ENCODE data around the gene ANKDD1B.

DNA sequence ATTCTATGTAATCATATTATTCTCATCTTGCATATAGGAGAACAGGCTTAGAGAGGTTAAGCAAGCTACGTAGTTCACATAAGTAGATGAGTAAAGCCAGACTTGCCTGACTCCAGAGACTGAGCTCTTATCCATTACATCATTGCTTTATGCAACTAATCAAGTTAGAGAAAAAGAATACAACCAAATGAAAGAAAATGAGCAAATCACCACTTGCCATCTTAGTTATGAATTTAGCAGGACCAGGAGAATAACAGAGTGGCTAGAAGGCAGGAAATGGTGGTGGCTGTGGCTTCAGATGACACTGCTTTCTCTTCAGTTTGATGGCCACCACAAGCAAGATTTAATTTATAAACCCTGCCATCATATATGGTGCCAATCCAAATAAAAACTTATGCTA lies 79.4 kb downstream of the ANKDD1B start:
- TF ChIP-seq, protein P1, sequence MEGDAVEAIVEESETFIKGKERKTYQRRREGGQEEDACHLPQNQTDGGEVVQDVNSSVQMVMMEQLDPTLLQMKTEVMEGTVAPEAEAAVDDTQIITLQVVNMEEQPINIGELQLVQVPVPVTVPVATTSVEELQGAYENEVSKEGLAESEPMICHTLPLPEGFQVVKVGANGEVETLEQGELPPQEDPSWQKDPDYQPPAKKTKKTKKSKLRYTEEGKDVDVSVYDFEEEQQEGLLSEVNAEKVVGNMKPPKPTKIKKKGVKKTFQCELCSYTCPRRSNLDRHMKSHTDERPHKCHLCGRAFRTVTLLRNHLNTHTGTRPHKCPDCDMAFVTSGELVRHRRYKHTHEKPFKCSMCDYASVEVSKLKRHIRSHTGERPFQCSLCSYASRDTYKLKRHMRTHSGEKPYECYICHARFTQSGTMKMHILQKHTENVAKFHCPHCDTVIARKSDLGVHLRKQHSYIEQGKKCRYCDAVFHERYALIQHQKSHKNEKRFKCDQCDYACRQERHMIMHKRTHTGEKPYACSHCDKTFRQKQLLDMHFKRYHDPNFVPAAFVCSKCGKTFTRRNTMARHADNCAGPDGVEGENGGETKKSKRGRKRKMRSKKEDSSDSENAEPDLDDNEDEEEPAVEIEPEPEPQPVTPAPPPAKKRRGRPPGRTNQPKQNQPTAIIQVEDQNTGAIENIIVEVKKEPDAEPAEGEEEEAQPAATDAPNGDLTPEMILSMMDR (IDR thresholded peaks at IDR 0.05) = no peak
- no peak for TF ChIP-seq POLR2AphosphoS5 (IDR thresholded peaks at IDR 0.05; ENCODE audit: low read depth, low read length)

Measured in Panc1 (cell line).